ENCODE results near the gene FOCAD.

DNA sequence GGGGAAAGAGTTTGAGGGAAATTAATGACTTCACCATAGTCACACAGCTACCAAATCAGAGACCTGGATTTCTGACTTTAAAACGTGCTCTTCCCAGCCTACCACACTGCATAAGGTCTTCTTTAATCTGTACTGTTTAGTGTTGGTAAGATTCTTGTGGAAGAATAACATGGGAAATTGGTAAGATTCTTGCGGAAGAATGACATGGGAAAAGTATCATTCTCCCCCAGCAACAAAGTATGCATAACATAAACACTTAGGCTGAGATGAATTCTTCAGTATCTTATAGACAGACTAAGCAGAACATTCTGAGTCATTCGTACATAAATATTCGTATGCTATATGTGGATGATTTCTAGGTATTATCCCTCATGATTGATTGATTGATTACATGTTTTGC lies 170.4 kb downstream of the FOCAD start:
- no peak for TF ChIP-seq REST (IDR thresholded peaks at IDR 0.05; ENCODE audit: low read depth)
- no peak for TF ChIP-seq EP300 (IDR thresholded peaks at IDR 0.05; ENCODE audit: borderline replicate concordance)
- no peak for TF ChIP-seq ZBTB7A (IDR thresholded peaks at IDR 0.05; ENCODE audit: low read depth)
- TF ChIP-seq NFIC (IDR thresholded peaks at IDR 0.05): no peak
- no peak for TF ChIP-seq TEAD4 (IDR thresholded peaks at IDR 0.05)
- no peak for TF ChIP-seq FOXM1 (IDR thresholded peaks at IDR 0.05; ENCODE audit: borderline replicate concordance, low read depth)
- no peak for TF ChIP-seq TAF1 (IDR thresholded peaks at IDR 0.05; ENCODE audit: low read depth)
- TF ChIP-seq YY1 (IDR thresholded peaks at IDR 0.05; ENCODE audit: low read depth): no peak
- TF ChIP-seq RAD21 (IDR thresholded peaks at IDR 0.05; ENCODE audit: low read depth): no peak
- no peak for TF ChIP-seq TCF12 (IDR thresholded peaks at IDR 0.05; ENCODE audit: low read depth)
- no peak for TF ChIP-seq CREB1 (IDR thresholded peaks at IDR 0.05; ENCODE audit: low read depth)
- no peak for TF ChIP-seq CEBPB (IDR thresholded peaks at IDR 0.05)
- TF ChIP-seq USF1 (IDR thresholded peaks at IDR 0.05): no peak

All from Ishikawa (cell line).